CD14-positive monocyte (primary cell): ENCODE results near the gene PCED1A. TPM values are rescaled to one million over a fixed set of nuclear protein-coding genes. Genes with fewer than 3 reads are reported as not detected.

ENCODE experiments used
- DNase-seq, 3 donors: peaks; one replicate each; pipeline ENCODE4 v3.0.0-alpha.2; 2011 to 2022
- H2AFZ ChIP-seq: 2 replicates; pipeline ENCODE4 v1.6.0; 2012; ENCODE audit warnings: mild to moderate bottlenecking, low read depth, low read length, inconsistent platforms; ENCODE audit not compliant: insufficient read depth, poor library complexity, severe bottlenecking
- H3K27ac ChIP-seq, 2 donors: 1 replicate in 1 of 2; 2 replicates in 1 of 2; pipeline ENCODE4 v1.5.1; 2012 to 2013; ENCODE audit warnings: low read length in 2 of 2, control low read depth in 1 of 2, inconsistent platforms in 1 of 2, low read depth in 1 of 2, mild to moderate bottlenecking in 1 of 2
- H3K27me3 ChIP-seq, 2 donors: one replicate each; pipeline versions ENCODE4 v1.6.0 to v1.6.1; 2011 to 2013; ENCODE audit warnings: low read length in 2 of 2; ENCODE audit not compliant: control insufficient read depth in 2 of 2, insufficient read depth in 2 of 2
- H3K36me3 ChIP-seq, 2 donors: replicated peaks in 1 of 2; 1 replicate in 1 of 2; 2 replicates in 1 of 2; pipeline versions ENCODE4 v1.5.1 to v1.6.1; 2012 to 2013; ENCODE audit warnings: low read length in 2 of 2, control low read depth in 1 of 2, inconsistent platforms in 1 of 2, mild to moderate bottlenecking in 1 of 2; ENCODE audit not compliant: insufficient read depth in 2 of 2, control insufficient read depth in 1 of 2
- H3K4me1 ChIP-seq, 2 donors: 1 replicate in 1 of 2; 2 replicates in 1 of 2; pipeline versions ENCODE4 v1.5.1 to v1.6.1; 2012 to 2013; ENCODE audit warnings: low read length in 2 of 2, control low read depth in 1 of 2, inconsistent platforms in 1 of 2, mild to moderate bottlenecking in 1 of 2, moderate library complexity in 1 of 2; ENCODE audit not compliant: insufficient read depth in 2 of 2, control insufficient read depth in 1 of 2
- H3K4me2 ChIP-seq: replicated peaks from 2 replicates; pipeline ENCODE3; 2012; ENCODE audit warnings: low read length, moderate library complexity, mild to moderate bottlenecking; ENCODE audit not compliant: poor library complexity, severe bottlenecking; ENCODE audit errors: extremely low read depth
- H3K4me3 ChIP-seq, 3 experiments: fragments of 200-600 bp in 1 of 3; sonication (generic) in 1 of 3; replicated peaks in 1 of 3; 1 replicate in 2 of 3; 2 replicates in 1 of 3; pipeline ENCODE4 v1.5.1; 2011 to 2013; ENCODE audit warnings: low read length in 3 of 3, mild to moderate bottlenecking in 3 of 3, control low read depth in 2 of 3, low read depth in 2 of 3, inconsistent platforms in 1 of 3, moderate library complexity in 1 of 3
- H3K79me2 ChIP-seq: 2 replicates; pipeline ENCODE4 v1.6.0; 2012; ENCODE audit warnings: mild to moderate bottlenecking, control low read depth, inconsistent platforms, low read length, moderate library complexity; ENCODE audit not compliant: insufficient read depth
- H3K9ac ChIP-seq: 2 replicates; pipeline ENCODE4 v1.6.0; 2017; ENCODE audit warnings: low read length, mild to moderate bottlenecking; ENCODE audit not compliant: insufficient read depth, poor library complexity, severe bottlenecking
- H3K9me3 ChIP-seq, 2 donors: replicated peaks in 1 of 2; 1 replicate in 1 of 2; 2 replicates in 1 of 2; pipeline versions ENCODE4 v1.5.1 to v1.6.1; 2012 to 2013; ENCODE audit warnings: low read length in 2 of 2, control low read depth in 1 of 2; ENCODE audit not compliant: control insufficient read depth in 1 of 2, insufficient read depth in 1 of 2
- H4K20me1 ChIP-seq: 2 replicates; pipeline ENCODE4 v1.6.0; 2012; ENCODE audit warnings: mild to moderate bottlenecking, low read length, control low read depth, moderate library complexity; ENCODE audit not compliant: insufficient read depth
- H3K27ac Mint-ChIP-seq, 7 donors: one replicate each; pipeline ENCODE4 v1.8.0; 2020; ENCODE audit warnings: mild to moderate bottlenecking in 7 of 7, mixed read lengths in 7 of 7, moderate library complexity in 6 of 7, inconsistent platforms in 2 of 7
- H3K27me3 Mint-ChIP-seq, 3 donors: one replicate each; pipeline ENCODE4 v1.8.0; 2021 to 2022; ENCODE audit warnings: low read depth in 3 of 3, mild to moderate bottlenecking in 3 of 3, mixed read lengths in 3 of 3, moderate library complexity in 3 of 3, inconsistent platforms in 1 of 3
- H3K36me3 Mint-ChIP-seq, 2 donors: one replicate each; pipeline ENCODE4 v1.8.0; 2020; ENCODE audit warnings: mixed read lengths in 2 of 2, inconsistent platforms in 1 of 2, mild to moderate bottlenecking in 1 of 2
- H3K4me1 Mint-ChIP-seq: one replicate; pipeline ENCODE4 v1.8.0; 2020; ENCODE audit warnings: mild to moderate bottlenecking, mixed read lengths
- H3K4me3 Mint-ChIP-seq, 2 donors: one replicate each; pipeline ENCODE4 v1.8.0; 2020; ENCODE audit warnings: mild to moderate bottlenecking in 2 of 2, mixed read lengths in 2 of 2, moderate library complexity in 1 of 2
- H3K9me3 Mint-ChIP-seq, 7 donors: one replicate each; pipeline ENCODE4 v1.8.0; 2020 to 2022; ENCODE audit warnings: mixed read lengths in 7 of 7, mild to moderate bottlenecking in 6 of 7, moderate library complexity in 6 of 7, inconsistent platforms in 2 of 7
- WGBS: methylation state at CpG from one replicate; pipeline ENCODE4 v1.1.5; 2013; ENCODE audit warnings: missing lambda C conversion rate; ENCODE audit not compliant: insufficient coverage; 5-methylcytosine and 5-hydroxymethylcytosine counted together
- intact Hi-C, 2 donors: fragments of 100-400 bp; cut with micrococcal nuclease; formaldehyde crosslinking; loops; one replicate each; pipeline versions ENCODE4 v1.15.0 to v1.15.1; 2023
- polyA plus RNA-seq, 3 donors: library from polyadenylated mRNA; depleted of rRNA in 1 of 3; unstranded in 2 of 3; stranded (reverse) in 1 of 3; fragments of 300-500 nt in 2 of 3; fragments of >200 nt in 1 of 3; fragmentation: Illumina TruSeq in 2 of 3; gene quantifications; 1 replicate in 2 of 3; 2 replicates in 1 of 3; pipeline ENCODE4 v1.2.3, GENCODE V29; 2012 to 2021
- TF ChIP-seq, protein P1 (sequence below): fragments of 200-600 bp; IDR thresholded peaks from one replicate; pipeline ENCODE4 v1.8.0; 2022; ENCODE audit warnings: antibody characterized with exemption, mild to moderate bottlenecking

The PCED1A gene
- polyA plus RNA-seq, 3 donors, result 9.1 to 85.2 (median 10.2) TPM

DNA sequence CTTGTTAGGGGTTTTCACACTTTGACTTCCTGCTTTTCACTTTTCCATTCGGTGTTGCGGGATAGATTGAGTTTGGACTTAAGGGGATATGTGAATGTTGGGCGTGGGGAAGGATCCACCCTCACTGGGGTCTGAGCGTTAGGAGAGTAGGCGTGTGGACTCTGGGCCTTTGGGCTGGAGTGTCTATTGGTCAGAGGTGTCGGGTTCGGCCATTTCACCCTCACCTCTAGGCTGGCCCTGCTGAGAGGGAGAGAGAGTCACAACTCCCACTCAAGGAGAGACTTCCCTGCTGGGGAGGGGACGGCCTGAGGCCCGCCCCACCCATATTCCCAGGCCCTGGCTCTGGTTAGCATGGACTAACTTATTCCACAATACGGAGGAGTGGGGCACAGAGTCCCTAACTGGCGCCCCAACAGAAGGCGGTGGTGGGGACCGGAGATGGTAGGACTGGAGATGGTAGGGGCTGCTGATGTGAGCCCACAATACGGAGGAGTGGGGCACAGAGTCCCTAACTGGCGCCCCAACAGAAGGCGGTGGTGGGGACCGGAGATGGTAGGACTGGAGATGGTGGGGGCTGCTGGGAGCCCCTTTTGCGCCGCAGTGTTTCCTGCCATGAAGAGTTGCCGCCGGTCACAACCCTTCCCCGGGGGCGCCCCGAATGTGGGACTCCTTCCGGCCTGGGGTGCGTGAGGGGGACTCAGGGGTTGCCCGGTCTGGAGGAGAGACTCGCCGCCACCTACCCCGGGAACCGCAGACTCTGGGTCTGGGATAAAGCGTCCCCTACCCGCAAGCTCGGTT is 31.4 kb upstream of the PCED1A start:
- Histone ChIP-seq H4K20me1 (peaks cover 26% of the 10 kb centered on the region), H3K36me3 (peaks cover 0 to 3% of the 10 kb centered on the region in 2 donors), H3K4me2 (peak overlapping the region; percentile 90), H3K4me3 (peak overlapping the region; percentile 76 to 98 (median 86)), H3K4me1 (peaks cover 49 to 66% of the 10 kb centered on the region in 2 donors), H3K27me3 (peaks cover 0 to 10% of the 10 kb centered on the region in 2 donors), H3K9ac (peak overlapping the region; percentile 91), H2AFZ (peak overlapping the region; percentile 97), H3K79me2 (peaks cover 34% of the 10 kb centered on the region), H3K27ac (no peak overlapping the region), H3K9me3 (no peaks in the 10 kb centered on the region)
- H3K4me1 Mint-ChIP-seq, result peaks cover 68% of the 10 kb centered on the region
- 13% methylated on average over 25 of the region's 34 CpGs for WGBS
- H3K36me3 Mint-ChIP-seq, result peaks cover 13 to 15% of the 10 kb centered on the region in 2 donors
- H3K27me3 Mint-ChIP-seq, result peaks cover 8 to 15% (median 9%) of the 10 kb centered on the region in 3 donors
- DNase-seq, result no peak
- peak overlapping the region; percentile 92 to 94 for H3K4me3 Mint-ChIP-seq
- peaks cover 0 to 3% (median 0%) of the 10 kb centered on the region in 7 donors for H3K9me3 Mint-ChIP-seq
- no peak overlapping the region for H3K27ac Mint-ChIP-seq
- intact Hi-C loops, result loop anchor here (5.0 to 10.0 kb wide), 3 partner anchors 40 to 123 kb away; no protein-coding TSS in a partner anchor
- TF ChIP-seq, protein P1, sequence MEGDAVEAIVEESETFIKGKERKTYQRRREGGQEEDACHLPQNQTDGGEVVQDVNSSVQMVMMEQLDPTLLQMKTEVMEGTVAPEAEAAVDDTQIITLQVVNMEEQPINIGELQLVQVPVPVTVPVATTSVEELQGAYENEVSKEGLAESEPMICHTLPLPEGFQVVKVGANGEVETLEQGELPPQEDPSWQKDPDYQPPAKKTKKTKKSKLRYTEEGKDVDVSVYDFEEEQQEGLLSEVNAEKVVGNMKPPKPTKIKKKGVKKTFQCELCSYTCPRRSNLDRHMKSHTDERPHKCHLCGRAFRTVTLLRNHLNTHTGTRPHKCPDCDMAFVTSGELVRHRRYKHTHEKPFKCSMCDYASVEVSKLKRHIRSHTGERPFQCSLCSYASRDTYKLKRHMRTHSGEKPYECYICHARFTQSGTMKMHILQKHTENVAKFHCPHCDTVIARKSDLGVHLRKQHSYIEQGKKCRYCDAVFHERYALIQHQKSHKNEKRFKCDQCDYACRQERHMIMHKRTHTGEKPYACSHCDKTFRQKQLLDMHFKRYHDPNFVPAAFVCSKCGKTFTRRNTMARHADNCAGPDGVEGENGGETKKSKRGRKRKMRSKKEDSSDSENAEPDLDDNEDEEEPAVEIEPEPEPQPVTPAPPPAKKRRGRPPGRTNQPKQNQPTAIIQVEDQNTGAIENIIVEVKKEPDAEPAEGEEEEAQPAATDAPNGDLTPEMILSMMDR, result no peak

- Mint-ChIP-seq H3K4me1 (peaks cover 65% of the 10 kb centered on the region), H3K9me3 (peaks cover 0 to 3% (median 0%) of the 10 kb centered on the region in 7 donors), H3K36me3 (peaks cover 21 to 23% of the 10 kb centered on the region in 2 donors), H3K27me3 (peaks cover 8 to 15% (median 9%) of the 10 kb centered on the region in 3 donors), H3K4me3 (no peak overlapping the region), H3K27ac (peak overlapping the region in 2 of 7 donors; percentile 4 to 61)
- Histone ChIP-seq H3K27ac (no peak overlapping the region), H3K4me2 (no peak overlapping the region), H2AFZ (no peak overlapping the region), H3K27me3 (peaks cover 0 to 10% of the 10 kb centered on the region in 2 donors), H3K9me3 (no peaks in the 10 kb centered on the region), H3K9ac (no peak overlapping the region), H3K4me1 (peaks cover 52 to 67% of the 10 kb centered on the region in 2 donors), H3K4me3 (no peak overlapping the region), H4K20me1 (peaks cover 18% of the 10 kb centered on the region), H3K36me3 (peaks cover 6 to 11% of the 10 kb centered on the region in 2 donors), H3K79me2 (peaks cover 26% of the 10 kb centered on the region)
- TF ChIP-seq, protein P1, result no peak
- intact Hi-C loops, result loop anchor here (5.0 to 10.0 kb wide), 3 partner anchors 39 to 124 kb away; no protein-coding TSS in a partner anchor
- WGBS, result no CpG with 5 or more reads among the region's 2 CpGs
- peak in 1 of 3 donors; percentile 44 for DNase-seq
Observed at GRCh38 chr20:2871111-2871465, 30.6 kb upstream of the PCED1A start.
